CD4-positive, alpha-beta T cell (primary cell): ENCODE results near the gene MAT1A. TPM values are rescaled to one million over a fixed set of nuclear protein-coding genes. Genes with fewer than 3 reads are reported as not detected.
"Not testable (repeated sequence)": the region's sequence is repeated elsewhere in the genome, so short reads cannot be mapped to it uniquely, and the experiment has no call there.

Experiments
- ATAC-seq: fragments of 200-7000 bp; cut with Tn5 transposase; one replicate; pipeline ENCODE4 v1.10.0; 2022; ENCODE audit warnings: mild to moderate bottlenecking; ENCODE audit not compliant: poor library complexity
- CTCF ChIA-PET: fragments of 350-600 bp; sonication (Branson Sonifier 250); formaldehyde crosslinking; loops from one replicate; lab custom pipeline; 2021; ENCODE audit warnings: antibody characterized with exemption, inconsistent platforms; lab: Charles Lee
- POLR2A ChIA-PET: fragments of 350-600 bp; sonication (Branson Sonifier 250); formaldehyde crosslinking; loops from one replicate; lab custom pipeline; 2021; ENCODE audit warnings: antibody characterized with exemption, inconsistent platforms; lab: Charles Lee
- DNase-seq, 14 experiments: peaks; one replicate each; pipeline ENCODE4 v3.0.0-alpha.2; 2013 to 2020; ENCODE audit warnings: mixed read lengths in 2 of 14
- H3K27ac ChIP-seq, 2 donors: one replicate each; pipeline versions ENCODE4 v1.5.1 to v1.7.0; 2013; ENCODE audit warnings: low read length in 2 of 2, low read depth in 1 of 2, mild to moderate bottlenecking in 1 of 2
- H3K27me3 ChIP-seq, 2 experiments: 1 replicate in 1 of 2; 2 replicates in 1 of 2; pipeline versions ENCODE4 v1.6.1 to v1.7.0; 2013; ENCODE audit warnings: low read length in 2 of 2, control low read depth in 1 of 2, mild to moderate bottlenecking in 1 of 2, moderate library complexity in 1 of 2; ENCODE audit not compliant: insufficient read depth in 2 of 2, control insufficient read depth in 1 of 2
- H3K36me3 ChIP-seq: one replicate; pipeline ENCODE4 v1.6.1; 2013; ENCODE audit warnings: low read length, control low read depth; ENCODE audit not compliant: insufficient read depth
- H3K4me1 ChIP-seq: one replicate; pipeline ENCODE4 v1.6.1; 2013; ENCODE audit warnings: low read length, control low read depth; ENCODE audit not compliant: insufficient read depth
- H3K4me3 ChIP-seq: one replicate; pipeline ENCODE4 v1.5.1; 2013; ENCODE audit warnings: mild to moderate bottlenecking, low read length, moderate library complexity
- H3K9me3 ChIP-seq, 2 experiments: 1 replicate in 1 of 2; 2 replicates in 1 of 2; pipeline versions ENCODE4 v1.6.1 to v1.7.0; 2013; ENCODE audit warnings: low read length in 2 of 2, mild to moderate bottlenecking in 2 of 2, control low read depth in 1 of 2, moderate library complexity in 1 of 2; ENCODE audit not compliant: control insufficient read depth in 1 of 2, insufficient read depth in 1 of 2
- H3K27ac Mint-ChIP-seq: one replicate; pipeline ENCODE4 v1.8.0; 2020; ENCODE audit warnings: mixed read lengths
- H3K27me3 Mint-ChIP-seq: one replicate; pipeline ENCODE4 v1.8.0; 2021; ENCODE audit warnings: mixed read lengths
- H3K36me3 Mint-ChIP-seq: one replicate; pipeline ENCODE4 v1.8.0; 2021; ENCODE audit warnings: low read depth, mixed read lengths
- H3K4me1 Mint-ChIP-seq: one replicate; pipeline ENCODE4 v1.8.0; 2021; ENCODE audit warnings: low read depth, mixed read lengths
- H3K4me3 Mint-ChIP-seq: one replicate; pipeline ENCODE4 v1.8.0; 2020; ENCODE audit warnings: mild to moderate bottlenecking, mixed read lengths
- H3K9me3 Mint-ChIP-seq: one replicate; pipeline ENCODE4 v1.8.0; 2020; ENCODE audit warnings: mixed read lengths
- intact Hi-C, 2 experiments: fragments of 100-400 bp; cut with DNase I in 1 of 2; cut with micrococcal nuclease in 1 of 2; formaldehyde crosslinking; loops; one replicate each; pipeline versions ENCODE4 v1.15.1 to v1.9.0; 2023 to 2025; cut with DNase I, micrococcal nuclease
- total RNA-seq, 174 experiments: library from RNA in 2 of 174; stranded (reverse) in 2 of 174; gene quantifications; one replicate each; pipeline ENCODE4 v1.2.3 and lab custom pipeline; 2021 to 2026

MAT1A gene
- total RNA-seq, 2 experiments from 2014 or later: not detected

DNA sequence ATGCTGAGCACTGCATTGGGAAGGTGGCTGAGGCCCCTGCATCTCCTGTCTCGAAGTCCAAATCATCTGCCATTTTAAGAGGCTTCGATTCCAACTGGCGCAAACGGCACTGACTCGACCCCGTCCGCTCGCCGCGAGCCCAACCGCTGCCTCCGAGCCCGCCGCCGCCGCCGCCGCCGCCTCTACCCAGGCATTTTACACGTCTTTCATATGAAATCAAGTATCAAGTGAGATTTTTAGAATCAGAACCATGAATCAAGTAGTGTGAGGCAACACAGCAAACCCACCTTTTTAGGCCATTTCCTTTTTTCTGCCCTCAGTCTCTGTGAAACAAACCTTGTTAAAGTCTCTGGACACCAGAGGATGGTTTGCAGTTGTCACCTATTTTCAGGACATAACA is 41.8 kb downstream of the MAT1A start:
- H3K27me3 Mint-ChIP-seq: peaks cover 11% of the 10 kb centered on the region
- H3K4me3 ChIP-seq, intact Hi-C loops, POLR2A ChIA-PET, H3K9me3 Mint-ChIP-seq, H3K4me3 Mint-ChIP-seq, H3K4me1 ChIP-seq, H3K27ac Mint-ChIP-seq, H3K27me3 ChIP-seq, DNase-seq, H3K9me3 ChIP-seq, H3K36me3 Mint-ChIP-seq, H3K27ac ChIP-seq, CTCF ChIA-PET, H3K4me1 Mint-ChIP-seq, H3K36me3 ChIP-seq, ATAC-seq: not testable (repeated sequence)

DNA sequence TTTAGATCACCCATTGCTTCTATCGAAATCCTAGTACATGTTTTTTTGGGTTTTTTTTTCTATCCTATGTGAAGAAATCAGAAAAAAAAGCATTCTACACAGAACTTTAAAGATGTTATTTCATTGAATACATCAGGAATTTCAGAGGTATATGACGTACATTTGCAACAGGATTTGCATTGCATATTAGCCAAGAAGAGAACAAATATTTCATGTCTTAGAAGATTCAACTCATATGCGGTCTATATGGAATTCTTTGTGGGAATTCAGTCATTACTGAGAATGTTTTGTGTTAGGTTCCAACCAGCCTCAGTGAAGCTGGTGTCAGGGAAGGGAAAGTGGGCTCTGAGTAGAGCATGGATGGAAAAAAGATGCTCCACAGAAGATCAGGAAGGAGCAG is 45.1 kb downstream of the MAT1A start:
- POLR2A ChIA-PET, CTCF ChIA-PET, DNase-seq, H3K4me3 ChIP-seq, H3K9me3 ChIP-seq, H3K4me1 Mint-ChIP-seq, H3K27me3 ChIP-seq, H3K36me3 ChIP-seq, ATAC-seq, H3K4me3 Mint-ChIP-seq, intact Hi-C loops, H3K27ac ChIP-seq, H3K27ac Mint-ChIP-seq, H3K36me3 Mint-ChIP-seq, H3K4me1 ChIP-seq, H3K9me3 Mint-ChIP-seq: not testable (repeated sequence)
- H3K27me3 Mint-ChIP-seq: peaks cover 11% of the 10 kb centered on the region

DNA sequence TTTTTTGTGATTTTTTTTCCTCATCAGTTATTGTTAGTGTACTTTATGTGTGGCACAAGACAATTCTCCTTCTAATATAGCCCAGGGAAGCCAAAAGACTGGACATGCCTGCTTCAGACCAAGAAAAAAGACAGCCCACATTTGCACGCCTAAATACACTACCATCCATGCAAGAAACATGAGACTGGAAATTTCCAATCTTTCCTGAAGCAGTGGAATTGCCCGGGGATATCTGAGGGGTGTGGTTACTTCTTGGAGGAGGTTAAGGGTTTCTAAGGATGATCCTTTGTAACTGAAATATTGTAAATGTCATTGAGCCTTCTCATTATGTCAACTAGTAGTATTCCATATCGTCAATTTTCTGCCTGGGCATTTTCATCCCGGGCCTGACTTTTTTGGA is 47.1 kb downstream of the MAT1A start:
- H3K4me1 ChIP-seq, DNase-seq, H3K27ac Mint-ChIP-seq, H3K27ac ChIP-seq, H3K9me3 Mint-ChIP-seq, H3K27me3 ChIP-seq, H3K36me3 ChIP-seq, H3K36me3 Mint-ChIP-seq, H3K4me3 Mint-ChIP-seq, intact Hi-C loops, CTCF ChIA-PET, H3K4me3 ChIP-seq, ATAC-seq, POLR2A ChIA-PET, H3K9me3 ChIP-seq, H3K4me1 Mint-ChIP-seq: not testable (repeated sequence)
- peaks cover 11% of the 10 kb centered on the region for H3K27me3 Mint-ChIP-seq

DNA sequence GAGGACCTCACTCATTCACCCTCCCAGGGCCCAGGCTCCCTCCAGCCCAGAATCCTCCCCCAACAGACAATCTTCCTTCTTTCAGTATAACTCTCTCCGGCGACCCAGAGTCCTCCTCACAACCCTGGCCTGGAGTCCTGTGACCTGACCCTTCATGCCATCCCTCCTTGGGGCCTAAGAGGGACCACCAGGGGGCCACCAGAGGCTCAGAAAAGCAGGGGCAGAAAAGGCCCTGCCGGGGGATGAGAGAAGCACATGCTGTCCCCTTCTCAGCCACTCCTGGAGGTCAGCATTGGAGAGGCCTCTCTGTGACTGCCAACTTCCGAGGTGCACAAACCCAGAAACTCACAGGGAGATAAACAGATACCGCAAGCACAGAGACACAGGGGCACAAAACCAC is 53.0 kb downstream of the MAT1A start:
- H3K9me3 Mint-ChIP-seq, H3K4me3 ChIP-seq, H3K36me3 Mint-ChIP-seq, DNase-seq, POLR2A ChIA-PET, CTCF ChIA-PET, H3K9me3 ChIP-seq, H3K36me3 ChIP-seq, H3K27me3 ChIP-seq, intact Hi-C loops, H3K4me1 ChIP-seq, ATAC-seq, H3K27ac ChIP-seq, H3K4me1 Mint-ChIP-seq, H3K27ac Mint-ChIP-seq, H3K4me3 Mint-ChIP-seq, H3K27me3 Mint-ChIP-seq: not testable (repeated sequence)

DNA sequence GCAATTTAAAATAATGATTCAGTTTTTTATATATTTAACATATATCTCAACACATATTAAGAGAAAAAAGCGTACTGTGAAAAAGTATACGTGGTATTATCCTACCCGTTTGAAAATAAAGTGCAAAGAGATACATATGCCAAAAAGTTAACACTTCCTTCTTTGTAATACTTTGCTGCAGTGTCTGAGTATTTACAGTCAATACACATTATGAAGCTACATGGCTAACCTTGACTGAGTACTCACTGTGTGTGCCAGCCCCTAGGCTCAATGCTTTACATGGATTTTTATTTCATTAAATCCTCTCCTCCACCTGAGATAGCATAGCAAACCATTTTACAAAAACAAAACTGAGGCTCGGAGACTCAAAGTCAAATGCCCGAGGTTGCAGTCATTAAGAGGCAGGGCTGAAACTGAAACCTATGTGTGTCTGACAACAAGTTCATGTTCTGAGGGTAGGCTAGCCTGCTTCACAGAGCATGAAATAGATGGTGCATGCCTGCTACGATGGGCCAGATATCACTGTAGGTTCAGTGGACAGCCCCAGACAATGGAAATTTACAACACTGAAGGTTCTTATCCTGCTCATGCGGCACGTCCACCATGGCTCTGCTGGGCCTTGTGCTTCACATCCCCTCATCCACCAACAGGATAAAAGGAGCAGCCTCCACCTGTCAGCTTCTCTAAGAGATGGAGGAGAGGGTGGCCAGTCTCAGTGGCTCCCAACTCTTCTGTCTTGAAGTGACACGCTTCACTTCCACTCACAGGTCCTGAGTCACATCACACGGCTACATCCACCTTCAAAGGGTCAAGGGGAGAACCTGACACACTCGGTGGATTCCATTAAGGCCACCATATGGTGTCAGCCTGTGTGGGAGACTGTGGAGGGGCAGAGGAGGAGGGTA is 54.9 kb downstream of the MAT1A start:
- CTCF ChIA-PET, H3K27me3 Mint-ChIP-seq, POLR2A ChIA-PET, H3K27ac Mint-ChIP-seq, H3K36me3 ChIP-seq, H3K4me1 ChIP-seq, DNase-seq, H3K4me3 ChIP-seq, H3K9me3 ChIP-seq, H3K4me3 Mint-ChIP-seq, H3K4me1 Mint-ChIP-seq, H3K27ac ChIP-seq, H3K9me3 Mint-ChIP-seq, ATAC-seq, intact Hi-C loops, H3K27me3 ChIP-seq, H3K36me3 Mint-ChIP-seq: not testable (repeated sequence)

DNA sequence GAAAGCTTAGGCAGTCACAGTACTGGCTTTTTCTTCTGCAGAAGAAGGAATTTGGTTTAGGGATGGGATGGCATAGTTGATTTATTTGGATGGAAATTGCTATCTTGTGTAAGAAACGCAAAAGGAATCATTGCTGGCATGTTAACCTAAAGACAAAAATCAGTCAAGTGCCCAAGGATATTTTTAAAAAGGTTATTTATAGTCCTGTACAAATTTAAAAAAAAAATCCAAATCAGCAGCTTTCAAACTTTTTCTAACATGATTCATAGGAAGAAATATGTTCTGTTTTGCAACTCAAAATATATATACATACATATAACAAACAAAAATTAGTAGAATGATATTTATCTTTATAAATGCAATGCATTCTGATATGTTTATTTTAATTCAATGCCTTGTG is 55.6 kb downstream of the MAT1A start:
- H3K27ac ChIP-seq, intact Hi-C loops, H3K27ac Mint-ChIP-seq, H3K4me3 ChIP-seq, H3K4me1 Mint-ChIP-seq, CTCF ChIA-PET, DNase-seq, H3K27me3 Mint-ChIP-seq, H3K36me3 Mint-ChIP-seq, H3K4me1 ChIP-seq, POLR2A ChIA-PET, H3K4me3 Mint-ChIP-seq, H3K9me3 Mint-ChIP-seq, H3K27me3 ChIP-seq, H3K9me3 ChIP-seq, ATAC-seq, H3K36me3 ChIP-seq: not testable (repeated sequence)

DNA sequence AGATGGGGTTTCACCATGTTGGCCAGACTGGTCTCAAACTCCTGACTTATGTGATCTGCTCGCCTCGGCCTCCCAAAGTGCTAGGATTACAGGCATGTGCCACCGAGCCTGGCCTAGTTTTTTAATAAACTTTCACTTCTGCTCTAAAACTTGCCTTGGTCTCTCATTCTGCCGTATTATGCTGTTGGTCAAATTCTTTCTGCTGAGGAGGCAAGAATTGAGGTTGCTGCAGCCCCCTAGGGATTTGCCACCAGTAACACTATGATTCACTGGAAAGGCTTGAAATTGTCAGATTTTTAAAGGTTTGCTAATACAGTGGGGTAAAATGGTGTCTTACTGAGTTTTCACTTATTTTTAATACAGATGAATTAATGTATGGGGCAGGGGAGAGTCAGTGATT is 62.7 kb downstream of the MAT1A start:
- H3K4me1 ChIP-seq, H3K9me3 ChIP-seq, H3K36me3 Mint-ChIP-seq, H3K27ac ChIP-seq, POLR2A ChIA-PET, CTCF ChIA-PET, H3K27me3 ChIP-seq, H3K27ac Mint-ChIP-seq, H3K36me3 ChIP-seq, H3K4me3 Mint-ChIP-seq, H3K9me3 Mint-ChIP-seq, H3K4me1 Mint-ChIP-seq, H3K27me3 Mint-ChIP-seq, DNase-seq, ATAC-seq, intact Hi-C loops, H3K4me3 ChIP-seq: not testable (repeated sequence)
